BLaER1 treated with 17β-estradiol and CSF1 and Interleukin-3, amounts not matched to agents 10 nM and 100 nM (cell line): ENCODE measurements around the gene ZWILCH.
A peak's percentile ranks its signal among the peaks of the same experiment; 100 is the strongest.

Experiments
- H3K27ac ChIP-seq, 11 experiments: shearing (Covaris generic); formaldehyde crosslinking; 2 replicates each; pipeline ENCODE4 v1.8.1; 2022
- H3K27me3 ChIP-seq, 11 experiments: shearing (Covaris generic); formaldehyde crosslinking; 2 replicates each; pipeline ENCODE4 v1.8.1; 2022
- H3K36me3 ChIP-seq, 11 experiments: shearing (Covaris generic); formaldehyde crosslinking; 2 replicates each; pipeline ENCODE4 v1.8.1; 2022
- H3K4me1 ChIP-seq, 10 experiments: shearing (Covaris generic); formaldehyde crosslinking; 2 replicates each; pipeline ENCODE4 v1.8.1; 2022
- H3K4me2 ChIP-seq, 11 experiments: shearing (Covaris generic); formaldehyde crosslinking; 2 replicates each; pipeline ENCODE4 v1.8.1; 2022
- H3K4me3 ChIP-seq, 10 experiments: shearing (Covaris generic); formaldehyde crosslinking; 2 replicates each; pipeline ENCODE4 v1.8.1; 2022
- H3K9ac ChIP-seq, 11 experiments: shearing (Covaris generic); formaldehyde crosslinking; 2 replicates each; pipeline ENCODE4 v1.8.1; 2022
- H3K9me3 ChIP-seq, 11 experiments: shearing (Covaris generic); formaldehyde crosslinking; replicated peaks in 1 of 11; 2 replicates each; pipeline ENCODE4 v1.8.1; 2022
- H4K20me1 ChIP-seq, 11 experiments: shearing (Covaris generic); formaldehyde crosslinking; 2 replicates each; pipeline ENCODE4 v1.8.1; 2022
- Cebpa-rat ChIP-seq, 11 experiments: shearing (Covaris generic); IDR thresholded peaks; 2 replicates each; pipeline ENCODE4 v1.8.1; 2022

ZWILCH gene

DNA sequence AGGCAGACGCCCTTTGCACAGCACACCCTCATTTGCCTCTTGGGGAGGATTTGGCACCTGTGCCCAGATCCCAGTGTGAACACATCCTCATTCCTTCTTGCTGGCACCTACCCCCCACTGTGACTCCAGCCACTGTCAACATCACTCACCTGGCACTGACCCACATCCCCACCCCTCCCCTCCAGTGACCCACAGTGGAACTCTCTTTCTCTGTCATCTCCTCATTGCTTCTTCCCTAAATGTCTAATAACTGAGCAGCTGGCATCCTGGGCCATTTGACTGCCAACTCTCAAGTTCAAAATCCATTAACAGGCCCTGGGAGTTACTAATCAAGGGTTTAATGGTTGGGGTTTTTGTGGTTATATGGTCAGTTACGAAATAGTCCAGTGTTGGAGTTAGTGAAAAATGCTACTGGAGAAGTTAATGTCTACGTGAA, 22.0 kb upstream of the ZWILCH start:
- H3K4me3 ChIP-seq: no peak overlapping the region
- H3K4me2 ChIP-seq: peak overlapping the region in 5 of 11 experiments; percentile 12 to 67 (median 45); a peak in 11 of 22 replicates
- TF ChIP-seq Cebpa-rat (IDR thresholded peaks at IDR 0.05): no peak
- H3K36me3 ChIP-seq: peaks cover 67 to 95% (median 79%) of the 10 kb centered on the region in 11 experiments
- H3K4me1 ChIP-seq: peaks cover 0 to 23% (median 17%) of the 10 kb centered on the region in 10 experiments; a peak in 13 of 20 replicates
- H3K9me3 ChIP-seq: peaks cover 0 to 6% (median 0%) of the 10 kb centered on the region in 11 experiments; a peak in 2 of 22 replicates
- no peaks in the 10 kb centered on the region for H3K27me3 ChIP-seq
- no peak overlapping the region for H3K9ac ChIP-seq
- 0 out of 22 replicates have a peak overlapping the region, but pooled peaks of 2 of the 11 experiments have one; percentile 4 to 10 for H3K27ac ChIP-seq
- peaks cover 0 to 55% (median 14%) of the 10 kb centered on the region in 11 experiments; a peak in 13 of 22 replicates for H4K20me1 ChIP-seq

DNA sequence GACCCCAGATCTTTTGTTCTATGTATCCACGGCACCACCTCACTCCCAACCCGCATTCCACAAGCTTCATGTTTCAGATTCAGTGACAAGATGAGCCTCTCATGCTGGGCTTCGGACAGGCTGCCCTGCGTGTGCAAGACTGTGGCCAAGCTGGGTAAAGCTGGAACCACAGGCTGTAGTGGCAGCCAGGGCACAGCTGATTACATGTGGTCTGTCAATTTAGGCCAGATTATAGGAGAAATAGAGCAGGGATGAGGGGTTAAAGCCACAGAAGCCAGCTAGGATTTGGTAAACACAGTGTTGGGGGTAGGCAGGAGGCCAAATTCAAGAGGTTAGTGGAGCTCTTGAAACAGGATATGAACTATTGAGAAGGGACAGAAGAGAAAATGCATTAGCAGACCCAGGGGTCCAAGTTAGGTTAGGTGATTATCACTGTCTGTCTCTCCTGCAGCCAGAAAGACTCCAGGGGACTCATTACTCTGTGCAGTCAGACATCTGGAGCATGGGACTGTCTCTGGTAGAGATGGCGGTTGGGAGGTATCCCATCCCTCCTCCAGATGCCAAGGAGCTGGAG, 20.5 kb upstream of the ZWILCH start:
- H4K20me1 ChIP-seq: peaks cover 0 to 50% (median 14%) of the 10 kb centered on the region in 11 experiments; a peak in 14 of 22 replicates
- H3K27me3 ChIP-seq: no peaks in the 10 kb centered on the region
- no peak overlapping the region for H3K4me2 ChIP-seq
- H3K9ac ChIP-seq: no peak overlapping the region
- H3K4me3 ChIP-seq: no peak overlapping the region
- H3K36me3 ChIP-seq: peaks cover 79 to 98% (median 88%) of the 10 kb centered on the region in 11 experiments
- peaks cover 0 to 23% (median 17%) of the 10 kb centered on the region in 10 experiments; a peak in 13 of 20 replicates for H3K4me1 ChIP-seq
- H3K27ac ChIP-seq: no peak overlapping the region
- TF ChIP-seq Cebpa-rat (IDR thresholded peaks at IDR 0.05): no peak
- peaks cover 0 to 6% (median 0%) of the 10 kb centered on the region in 11 experiments; a peak in 2 of 22 replicates for H3K9me3 ChIP-seq

DNA sequence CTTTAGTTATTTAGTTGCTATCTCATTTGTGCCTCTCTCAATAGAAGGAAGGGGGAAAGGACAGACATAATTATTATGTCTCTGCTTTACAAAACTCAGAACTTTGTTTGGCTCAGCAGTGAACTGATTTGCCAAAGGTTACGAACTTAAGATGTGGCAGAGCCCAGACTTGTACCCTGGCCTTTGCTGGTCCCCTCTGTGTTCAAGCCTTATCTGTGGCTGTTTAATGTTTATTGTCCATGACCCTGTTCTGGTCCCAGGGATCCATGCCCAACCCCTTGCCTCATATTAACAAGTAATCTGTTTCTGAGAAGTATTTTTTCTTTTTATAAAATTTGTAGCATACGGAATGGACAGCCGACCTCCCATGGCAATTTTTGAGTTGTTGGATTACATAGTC, 18.2 kb upstream of the ZWILCH start:
- Histone ChIP-seq H3K36me3 (peaks cover 89 to 100% (median 93%) of the 10 kb centered on the region in 11 experiments), H3K27ac (no peak overlapping the region), H3K4me2 (no peak overlapping the region), H3K9me3 (peaks cover 0 to under 1% (median 0%) of the 10 kb centered on the region in 11 experiments; a peak in 2 of 22 replicates), H3K9ac (no peak overlapping the region), H4K20me1 (peaks cover 0 to 55% (median 17%) of the 10 kb centered on the region in 11 experiments; a peak in 15 of 22 replicates), H3K4me1 (peaks cover 0 to 19% (median 15%) of the 10 kb centered on the region in 10 experiments; a peak in 13 of 20 replicates), H3K4me3 (no peak overlapping the region), H3K27me3 (no peaks in the 10 kb centered on the region)
- no peak for TF ChIP-seq Cebpa-rat (IDR thresholded peaks at IDR 0.05)

DNA sequence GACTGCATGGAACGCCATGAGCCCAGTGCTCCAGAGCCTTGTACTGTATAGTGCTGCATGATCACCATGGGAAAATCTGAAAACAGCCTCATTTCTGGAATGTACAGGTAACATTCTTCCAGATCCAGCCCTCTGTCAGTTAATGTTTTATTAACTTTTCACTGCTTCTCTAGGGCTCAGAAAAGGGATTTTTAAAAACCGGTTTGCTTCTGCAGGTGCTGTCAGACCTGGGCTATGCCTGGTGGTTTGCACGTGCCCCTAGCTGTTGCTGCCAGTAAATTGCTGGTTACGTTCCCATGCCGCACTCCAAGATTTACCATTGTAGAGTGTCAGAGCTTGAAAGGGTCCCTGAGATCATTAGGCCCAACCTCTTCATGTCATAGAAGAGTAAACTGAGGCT, 16.6 kb upstream of the ZWILCH start:
- Histone ChIP-seq H3K27ac (no peak overlapping the region), H3K9ac (no peak overlapping the region), H3K36me3 (peaks cover 91 to 100% (median 96%) of the 10 kb centered on the region in 11 experiments), H4K20me1 (peaks cover 0 to 41% (median 17%) of the 10 kb centered on the region in 11 experiments; a peak in 13 of 22 replicates), H3K27me3 (no peaks in the 10 kb centered on the region), H3K4me1 (peaks cover 0 to 4% (median under 1%) of the 10 kb centered on the region in 10 experiments; a peak in 7 of 20 replicates), H3K4me3 (no peak overlapping the region), H3K4me2 (no peak overlapping the region), H3K9me3 (no peaks in the 10 kb centered on the region)
- TF ChIP-seq Cebpa-rat (IDR thresholded peaks at IDR 0.05): no peak

DNA sequence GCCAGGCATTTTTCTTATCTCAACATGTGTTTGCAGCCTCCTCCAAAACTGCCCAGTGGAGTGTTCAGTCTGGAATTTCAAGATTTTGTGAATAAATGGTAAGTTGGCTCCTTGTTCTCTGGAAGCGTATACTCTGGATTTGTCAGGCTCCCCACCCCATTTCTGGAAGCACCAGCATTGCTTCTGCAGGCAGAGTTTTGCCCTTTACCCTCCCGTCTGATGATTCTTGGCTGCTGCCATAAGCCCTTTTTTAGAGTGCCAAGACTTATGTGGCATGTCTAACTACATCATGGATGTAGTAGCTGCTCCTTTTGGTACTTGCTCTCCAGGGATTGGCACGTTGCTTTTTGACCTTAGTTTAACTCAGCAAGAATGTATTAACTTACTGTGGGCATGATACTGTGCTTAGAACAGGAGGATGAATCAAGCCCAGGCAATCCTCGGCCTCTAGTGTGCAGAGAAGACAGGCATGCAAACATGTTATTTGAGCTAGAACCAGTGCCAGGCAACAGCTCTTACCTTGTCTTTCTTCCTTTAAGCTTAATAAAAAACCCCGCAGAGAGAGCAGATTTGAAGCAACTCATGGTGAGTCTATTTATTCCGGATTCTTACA, 15.8 kb upstream of the ZWILCH start:
- H3K9ac ChIP-seq: no peak overlapping the region
- H3K27me3 ChIP-seq: no peaks in the 10 kb centered on the region
- H3K36me3 ChIP-seq: peaks cover 98 to 100% (median 100%) of the 10 kb centered on the region in 11 experiments
- no peak overlapping the region for H3K27ac ChIP-seq
- H3K4me2 ChIP-seq: no peak overlapping the region
- H3K4me1 ChIP-seq: peaks cover 0 to 7% (median 2%) of the 10 kb centered on the region in 10 experiments; a peak in 3 of 20 replicates
- no peak for TF ChIP-seq Cebpa-rat (IDR thresholded peaks at IDR 0.05)
- no peak overlapping the region for H3K4me3 ChIP-seq
- H4K20me1 ChIP-seq: peaks cover 0 to 41% (median 15%) of the 10 kb centered on the region in 11 experiments; a peak in 13 of 22 replicates
- no peaks in the 10 kb centered on the region for H3K9me3 ChIP-seq

DNA sequence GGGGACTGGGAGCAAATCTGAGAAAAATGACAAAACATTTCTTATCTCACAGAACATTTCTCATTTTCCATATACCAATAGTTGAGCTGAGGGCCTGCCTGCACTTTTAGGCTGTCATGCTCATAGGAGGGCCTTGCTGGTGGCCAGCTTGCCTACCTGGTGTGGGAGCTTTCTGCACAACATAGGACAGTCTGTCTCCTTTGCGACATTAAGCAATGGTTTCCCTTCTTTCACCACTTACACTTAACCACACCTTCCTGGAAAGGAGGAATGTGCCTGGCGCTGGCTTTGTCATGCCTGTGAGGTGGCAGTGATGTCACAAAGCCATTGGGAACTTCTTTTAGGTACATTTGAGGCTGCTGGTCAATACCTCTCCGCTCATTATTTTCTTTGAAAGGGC, 13.3 kb upstream of the ZWILCH start:
- Histone ChIP-seq H3K4me2 (no peak overlapping the region), H3K9ac (no peak overlapping the region), H3K9me3 (no peaks in the 10 kb centered on the region), H3K27ac (no peak overlapping the region), H3K4me3 (no peak overlapping the region), H4K20me1 (peaks cover 0 to 34% (median 15%) of the 10 kb centered on the region in 11 experiments; a peak in 13 of 22 replicates), H3K4me1 (peaks cover 6 to 26% (median 16%) of the 10 kb centered on the region in 10 experiments; a peak in 19 of 20 replicates), H3K36me3 (peaks cover 85 to 100% (median 95%) of the 10 kb centered on the region in 11 experiments), H3K27me3 (no peaks in the 10 kb centered on the region)
- no peak for TF ChIP-seq Cebpa-rat (IDR thresholded peaks at IDR 0.05)

DNA sequence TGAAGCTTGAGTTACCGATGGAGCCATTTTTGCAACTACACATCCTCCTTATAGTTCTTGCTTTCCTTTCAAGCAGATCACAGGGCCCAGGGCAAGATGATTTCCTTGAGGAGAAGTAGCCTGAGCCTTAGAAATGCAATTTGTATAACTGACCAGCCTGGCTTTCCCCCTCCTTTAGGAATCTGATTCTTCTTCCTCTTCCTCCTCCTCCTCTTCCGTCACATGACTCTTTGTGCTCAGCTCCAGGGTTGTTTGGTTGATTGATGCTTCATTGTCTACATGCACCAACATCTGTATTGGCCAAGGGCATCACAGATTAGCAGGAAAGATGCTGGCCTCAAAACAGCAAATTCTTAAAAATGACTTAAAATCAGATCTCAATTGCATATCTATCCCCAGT, 10.9 kb upstream of the ZWILCH start:
- Histone ChIP-seq H3K4me2 (peak overlapping the region in 1 of 11 experiments; percentile 5; a peak in 1 of 22 replicates), H3K9ac (no peak overlapping the region), H3K4me1 (peaks cover 9 to 43% (median 25%) of the 10 kb centered on the region in 10 experiments; a peak in 19 of 20 replicates), H3K27me3 (no peaks in the 10 kb centered on the region), H3K36me3 (peaks cover 72 to 95% (median 83%) of the 10 kb centered on the region in 11 experiments), H3K9me3 (no peaks in the 10 kb centered on the region), H3K27ac (no peak overlapping the region; a peak in 1 of 22 replicates), H3K4me3 (no peak overlapping the region), H4K20me1 (peaks cover 8 to 35% (median 22%) of the 10 kb centered on the region in 11 experiments; a peak in 21 of 22 replicates)
- TF ChIP-seq Cebpa-rat (IDR thresholded peaks at IDR 0.05): no peak

DNA sequence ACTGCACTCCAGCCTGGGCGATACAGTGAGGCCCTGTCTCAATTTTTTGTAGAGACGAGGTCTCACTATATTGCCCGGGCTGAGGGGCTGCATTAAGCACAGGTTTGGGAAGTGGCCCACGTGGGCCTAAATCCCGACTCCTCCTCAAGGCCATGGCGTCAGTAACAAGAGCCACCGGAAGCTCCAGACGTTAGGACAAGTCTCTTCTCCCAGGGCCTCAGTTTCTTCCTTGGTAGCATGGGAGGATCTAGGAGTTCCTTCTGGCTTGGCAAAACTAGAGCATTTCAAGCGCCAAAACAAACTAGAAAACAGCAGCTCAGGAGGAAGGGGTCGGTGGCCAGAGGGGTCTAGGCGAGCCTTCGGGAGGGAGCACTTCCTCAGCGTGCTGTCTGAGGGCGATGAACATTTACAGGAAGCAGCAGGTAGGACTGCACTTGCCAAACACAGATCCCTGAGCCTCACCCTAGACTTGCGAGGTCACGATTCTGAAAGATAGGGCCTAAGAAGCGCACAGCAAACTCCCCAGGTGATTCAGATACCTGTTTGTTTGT, 8.1 kb upstream of the ZWILCH start:
- no peak for TF ChIP-seq Cebpa-rat (IDR thresholded peaks at IDR 0.05)
- Histone ChIP-seq H3K9me3 (no peaks in the 10 kb centered on the region), H3K4me2 (peak overlapping the region; percentile 77 to 99 (median 95)), H3K36me3 (peaks cover 74 to 95% (median 83%) of the 10 kb centered on the region in 11 experiments), H3K27me3 (no peaks in the 10 kb centered on the region), H3K27ac (peak overlapping the region; percentile 78 to 94 (median 90)), H3K4me3 (peak overlapping the region; percentile 72 to 88 (median 81)), H3K4me1 (peaks cover 36 to 68% (median 51%) of the 10 kb centered on the region in 10 experiments), H3K9ac (peak overlapping the region; percentile 79 to 94 (median 90)), H4K20me1 (peaks cover 27 to 43% (median 42%) of the 10 kb centered on the region in 11 experiments; a peak in 21 of 22 replicates)
